ENCODE data around the gene SLCO3A1. TPM values are rescaled to one million over a fixed set of nuclear protein-coding genes. Genes with fewer than 3 reads are reported as not detected.
"Not testable (repeated sequence)": the region's sequence is repeated elsewhere in the genome, so short reads cannot be mapped to it uniquely, and the experiment has no call there.

SLCO3A1 gene
- total and polyA plus RNA-seq, 12 donors: 1.8 to 26.6 (median 17.2) TPM

GRCh38 chr15:92062505-92062904, 209.0 kb downstream of the SLCO3A1 start:
- Histone ChIP-seq H3K27ac (no peak overlapping the region), H3K27me3 (no peaks in the 10 kb centered on the region), H3K9me3 (replicated peaks in 1 of 3) (no peaks in the 10 kb centered on the region), H3K4me1 (replicated peaks in 1 of 2) (no peaks in the 10 kb centered on the region), H3K36me3 (replicated peaks in 1 of 2) (no peaks in the 10 kb centered on the region), H3K4me3 (no peak overlapping the region)
- intact Hi-C loops (cut with DNase I): no loop called here
- DNase-seq: no peak
- 97 to 99% (median 98%) methylated on average over 4 to 5 of the region's 5 CpGs for WGBS, 4 donors
- TF ChIP-seq CTCF (IDR thresholded peaks at IDR 0.05) (no peak), POLR2A (IDR thresholded peaks at IDR 0.05) (no peak)

- TF ChIP-seq POLR2A (IDR thresholded peaks at IDR 0.05): no peak
- no peak for TF ChIP-seq CTCF (IDR thresholded peaks at IDR 0.05)
- H3K27me3 ChIP-seq: no peaks in the 10 kb centered on the region
- H3K4me1 ChIP-seq (replicated peaks in 1 of 2): peaks cover 4 to 13% of the 10 kb centered on the region in 2 donors
- no peak for DNase-seq
- 84 to 85% (median 85%) methylated on average over 7 of the region's 7 CpGs for WGBS, 4 donors
- H3K4me3 ChIP-seq: no peak overlapping the region
- no peak overlapping the region for H3K27ac ChIP-seq
- no peaks in the 10 kb centered on the region for H3K36me3 ChIP-seq (replicated peaks in 1 of 2)
- intact Hi-C loops (cut with DNase I): no loop called here
- H3K9me3 ChIP-seq (replicated peaks in 1 of 3): no peaks in the 10 kb centered on the region
Measured at GRCh38 chr15:92068121-92068520, 214.6 kb downstream of the SLCO3A1 start.

- peak in 6 of 7 donors; percentile 49 to 73 (median 60) for DNase-seq
- Histone ChIP-seq H3K27me3 (no peaks in the 10 kb centered on the region), H3K4me1 (replicated peaks in 1 of 2) (peaks cover 4 to 16% of the 10 kb centered on the region in 2 donors), H3K27ac (peak overlapping the region in 2 of 5 donors; percentile 11 to 41), H3K9me3 (replicated peaks in 1 of 3) (no peaks in the 10 kb centered on the region), H3K36me3 (replicated peaks in 1 of 2) (no peaks in the 10 kb centered on the region), H3K4me3 (peak overlapping the region in 1 of 4 donors; percentile 38)
- TF ChIP-seq CTCF (IDR thresholded peaks at IDR 0.05) (no peak), POLR2A (IDR thresholded peaks at IDR 0.05) (no peak)
- WGBS, 4 donors: 39 to 47% (median 40%) methylated on average over 20 of the region's 20 CpGs
- intact Hi-C loops (cut with DNase I): loop anchor here (10.0 kb wide), 2 partner anchors 125 to 765 kb away; no protein-coding TSS in a partner anchor
Measured at GRCh38 chr15:92069308-92070250, 216.1 kb downstream of the SLCO3A1 start.

GRCh38 chr15:92070251-92070650, 216.7 kb downstream of the SLCO3A1 start:
- H3K36me3 ChIP-seq (replicated peaks in 1 of 2); H3K27me3 ChIP-seq; H3K9me3 ChIP-seq (replicated peaks in 1 of 3); DNase-seq; H3K4me3 ChIP-seq: not testable (repeated sequence)
- 93 to 97% (median 95%) methylated on average over 8 of the region's 8 CpGs for WGBS, 4 donors
- Histone ChIP-seq H3K27ac (peak overlapping the region in 2 of 5 donors; percentile 11 to 41), H3K4me1 (replicated peaks in 1 of 2) (peaks cover 4 to 16% of the 10 kb centered on the region in 2 donors)
- intact Hi-C loops (cut with DNase I): loop anchor here (10.0 kb wide), 2 partner anchors 125 to 765 kb away; no protein-coding TSS in a partner anchor

Measured in adrenal gland (tissue), 12 donors.